Measurements from ENCODE around the gene SHLD1.

DNA sequence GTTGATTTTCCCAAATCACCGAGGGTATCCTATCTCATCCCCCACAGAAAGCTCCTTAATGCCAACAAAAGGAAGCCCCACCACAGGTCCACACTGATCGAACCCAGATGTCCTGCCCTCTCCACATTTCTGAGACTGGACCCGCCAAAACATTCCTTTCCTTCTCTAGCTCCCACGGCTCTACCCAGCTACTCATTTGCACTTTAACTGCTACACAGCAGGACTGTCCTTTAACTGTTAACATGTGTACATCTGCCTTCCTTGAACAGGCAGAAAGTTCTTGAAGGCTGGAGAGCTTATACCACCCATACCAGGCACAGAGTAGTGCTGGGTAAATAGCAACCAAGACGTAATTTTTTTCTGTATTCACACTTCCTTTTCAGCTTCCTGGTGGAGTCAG is 131.5 kb downstream of the SHLD1 start:
- TF ChIP-seq, protein P1, sequence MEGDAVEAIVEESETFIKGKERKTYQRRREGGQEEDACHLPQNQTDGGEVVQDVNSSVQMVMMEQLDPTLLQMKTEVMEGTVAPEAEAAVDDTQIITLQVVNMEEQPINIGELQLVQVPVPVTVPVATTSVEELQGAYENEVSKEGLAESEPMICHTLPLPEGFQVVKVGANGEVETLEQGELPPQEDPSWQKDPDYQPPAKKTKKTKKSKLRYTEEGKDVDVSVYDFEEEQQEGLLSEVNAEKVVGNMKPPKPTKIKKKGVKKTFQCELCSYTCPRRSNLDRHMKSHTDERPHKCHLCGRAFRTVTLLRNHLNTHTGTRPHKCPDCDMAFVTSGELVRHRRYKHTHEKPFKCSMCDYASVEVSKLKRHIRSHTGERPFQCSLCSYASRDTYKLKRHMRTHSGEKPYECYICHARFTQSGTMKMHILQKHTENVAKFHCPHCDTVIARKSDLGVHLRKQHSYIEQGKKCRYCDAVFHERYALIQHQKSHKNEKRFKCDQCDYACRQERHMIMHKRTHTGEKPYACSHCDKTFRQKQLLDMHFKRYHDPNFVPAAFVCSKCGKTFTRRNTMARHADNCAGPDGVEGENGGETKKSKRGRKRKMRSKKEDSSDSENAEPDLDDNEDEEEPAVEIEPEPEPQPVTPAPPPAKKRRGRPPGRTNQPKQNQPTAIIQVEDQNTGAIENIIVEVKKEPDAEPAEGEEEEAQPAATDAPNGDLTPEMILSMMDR (IDR thresholded peaks at IDR 0.05) = no peak
- no peak for TF ChIP-seq POLR2A (IDR thresholded peaks at IDR 0.05)
